Esophagus mucosa (tissue), 1 donor: ENCODE results near the gene MS4A4E. TPM values are rescaled to one million over a fixed set of nuclear protein-coding genes. Genes with fewer than 3 reads are reported as not detected.
"Not testable (repeated sequence)": the region's sequence is repeated elsewhere in the genome, so short reads cannot be mapped to it uniquely, and the experiment has no call there.

Source experiments
- ATAC-seq: fragments of 200-7000 bp; cut with Tn5 transposase; one replicate; pipeline ENCODE4 v1.9.1; 2020
- total RNA-seq: library from RNA; stranded (reverse); gene quantifications from one replicate; pipeline ENCODE4 v1.2.4, GENCODE V29; 2023
- donor health status: DM: yes; HTN: yes; CAD: no.

The MS4A4E gene
- total RNA-seq, 1 donor from 2014 or later, result 0.64 TPM

GRCh38 chr11:60170566-60170965 is 72.4 kb downstream of the MS4A4E start:
- ATAC-seq, result no peak

GRCh38 chr11:60169264-60169915 is 73.5 kb downstream of the MS4A4E start:
- peak; percentile 69 for ATAC-seq

GRCh38 chr11:60168306-60168705 is 74.6 kb downstream of the MS4A4E start:
- no peak for ATAC-seq

GRCh38 chr11:60165951-60166350 is 77.0 kb downstream of the MS4A4E start:
- ATAC-seq, result no peak

GRCh38 chr11:60165538-60165937 is 77.4 kb downstream of the MS4A4E start:
- no peak for ATAC-seq

GRCh38 chr11:60164550-60165075 is 78.3 kb downstream of the MS4A4E start:
- no peak for ATAC-seq

- ATAC-seq, result no peak
Observed at GRCh38 chr11:60161766-60162165, 81.2 kb downstream of the MS4A4E start.

GRCh38 chr11:60161107-60161506 is 81.8 kb downstream of the MS4A4E start:
- no peak for ATAC-seq

- no peak for ATAC-seq
Observed at GRCh38 chr11:60159868-60160267, 83.1 kb downstream of the MS4A4E start.

- ATAC-seq, result no peak
Observed at GRCh38 chr11:60159284-60159683, 83.7 kb downstream of the MS4A4E start.

GRCh38 chr11:60158636-60159035 is 84.3 kb downstream of the MS4A4E start:
- no peak for ATAC-seq

GRCh38 chr11:60155931-60156330 is 87.0 kb downstream of the MS4A4E start:
- no peak for ATAC-seq

GRCh38 chr11:60152727-60153126 is 90.2 kb downstream of the MS4A4E start:
- ATAC-seq, result not testable (repeated sequence)

GRCh38 chr11:60150279-60150678 is 92.7 kb downstream of the MS4A4E start:
- ATAC-seq, result no peak

Other genes with a start within 250 kb of the MS4A4E start
- not detected for gene OOSP4B, start 226.0 kb downstream of the MS4A4E start, total RNA-seq
- not detected for gene OOSP2, start 202.7 kb downstream of the MS4A4E start, total RNA-seq
- not detected for gene MS4A3, start 186.5 kb downstream of the MS4A4E start, total RNA-seq
- 0.32 TPM for gene MS4A2, start 154.5 kb downstream of the MS4A4E start, total RNA-seq
- gene MS4A6A, start 60.1 kb downstream of the MS4A4E start, total RNA-seq, result 4.9 TPM
- 0.24 TPM for gene MS4A4A, start 37.5 kb upstream of the MS4A4E start, total RNA-seq
- not detected for gene MS4A6E, start 84.1 kb upstream of the MS4A4E start, total RNA-seq
- gene MS4A7, start 135.4 kb upstream of the MS4A4E start, total RNA-seq, result 1.4 TPM
- gene MS4A14, start 153.3 kb upstream of the MS4A4E start, total RNA-seq, result 0.08 TPM
- gene MS4A5, start 186.4 kb upstream of the MS4A4E start, total RNA-seq, result not detected
- gene MS4A1, start 212.7 kb upstream of the MS4A4E start, total RNA-seq, result 2.9 TPM
- not detected for gene MS4A12, start 249.6 kb upstream of the MS4A4E start, total RNA-seq